ENCODE data around the gene GEMIN4. TPM values are rescaled to one million over a fixed set of nuclear protein-coding genes. Genes with fewer than 3 reads are reported as not detected.

The GEMIN4 gene
- 6.4 TPM for polyA plus RNA-seq (2013, experiment 1 of 2)
- polyA plus RNA-seq (2013, experiment 2 of 2), result 6.6 TPM

GRCh38 chr17:752002-752619 is at the start of gene GEMIN4:
TSS of gene GEMIN4 (minus strand) at chr17:752264. CDS start at chr17:752142, 122 bp downstream.
- Histone ChIP-seq H2AFZ (ENCODE audit: low read depth, low read length) (peak within 1 kb of the TSS; percentile 97), H2BK5ac (ENCODE audit: low read depth, low read length, poor library complexity, severe bottlenecking) (peak within 1 kb of the TSS; percentile 24), H2BK120ac (ENCODE audit: low read depth, low read length) (peak within 1 kb of the TSS; percentile 22), H3K9ac (ENCODE audit: low read length) (peak within 1 kb of the TSS; percentile 92), H3K79me1 (replicated peaks; ENCODE audit: low read length, poor library complexity, severe bottlenecking) (peaks cover 23% of the 10 kb centered on the region), H3K27ac (ENCODE audit: low read length, poor library complexity, severe bottlenecking) (no peak within 1 kb of the TSS), H2BK15ac (ENCODE audit: low read depth, poor library complexity, severe bottlenecking) (peak within 1 kb of the TSS; percentile 73), H3K14ac (ENCODE audit: low read length in 2 of 2) (peak within 1 kb of the TSS in 1 of 2 experiments; percentile 96), H3K4me2 (ENCODE audit: low read length, poor library complexity, severe bottlenecking) (peak within 1 kb of the TSS; percentile 98), H3K4ac (ENCODE audit: low read depth in 1 of 2, low read length in 2 of 2) (peak within 1 kb of the TSS; percentile 77 to 96), H2BK12ac (ENCODE audit: low read length in 2 of 2) (peak within 1 kb of the TSS in 1 of 2 experiments; percentile 34), H3K27me3 (ENCODE audit: control insufficient read depth in 1 of 2, insufficient read depth in 1 of 2, low read length in 2 of 2) (no peaks in the 10 kb centered on the region), H3K23ac (ENCODE audit: low read length in 2 of 2) (peak within 1 kb of the TSS in 1 of 2 experiments; percentile 90), H3K9me3 (ENCODE audit: control insufficient read depth, low read length) (no peaks in the 10 kb centered on the region), H4K8ac (ENCODE audit: low read length) (peak within 1 kb of the TSS; percentile 96), H4K91ac (ENCODE audit: low read length) (peak within 1 kb of the TSS; percentile 84), H3K18ac (ENCODE audit: low read depth in 1 of 2, low read length in 2 of 2) (peak within 1 kb of the TSS; percentile 89 to 94), H2AK5ac (ENCODE audit: low read length, severe bottlenecking) (no peak within 1 kb of the TSS), H3K4me1 (ENCODE audit: control insufficient read depth, insufficient read depth, low read depth, low read length) (peaks cover 15% of the 10 kb centered on the region), H3K36me3 (ENCODE audit: control insufficient read depth in 1 of 2, insufficient read depth in 2 of 2, low read depth in 1 of 2, low read length in 2 of 2) (peaks cover 18 to 24% of the 10 kb centered on the region in 2 experiments), H3K4me3 (ENCODE audit: insufficient read depth in 1 of 2, low read depth in 1 of 2, low read length in 2 of 2) (peak within 1 kb of the TSS; percentile 92 to 96)
- WGBS, result 1% methylated on average over 59 of the region's 87 CpGs
- DNase-seq, result peak; percentile 83

GRCh38 chr17:801660-802059 is 49.6 kb upstream of the GEMIN4 start:
- H4K8ac ChIP-seq (ENCODE audit: low read length), result peak overlapping the region; percentile 64
- DNase-seq, result peak; percentile 21
- no peak overlapping the region for H2AK5ac ChIP-seq (ENCODE audit: low read length, severe bottlenecking)
- no peak overlapping the region for H3K4ac ChIP-seq (ENCODE audit: low read depth in 1 of 2, low read length in 2 of 2)
- no peak overlapping the region for H2BK5ac ChIP-seq (ENCODE audit: low read depth, low read length, poor library complexity, severe bottlenecking)
- no peak overlapping the region for H3K14ac ChIP-seq (ENCODE audit: low read length in 2 of 2)
- H2AFZ ChIP-seq (ENCODE audit: low read depth, low read length), result no peak overlapping the region
- 73% methylated on average over 6 of the region's 6 CpGs for WGBS
- no peak overlapping the region for H3K23ac ChIP-seq (ENCODE audit: low read length in 2 of 2)
- H4K91ac ChIP-seq (ENCODE audit: low read length), result no peak overlapping the region
- H3K79me1 ChIP-seq (replicated peaks; ENCODE audit: low read length, poor library complexity, severe bottlenecking), result peaks cover 25% of the 10 kb centered on the region
- peaks cover 0 to 4% of the 10 kb centered on the region in 2 experiments for H3K27me3 ChIP-seq (ENCODE audit: control insufficient read depth in 1 of 2, insufficient read depth in 1 of 2, low read length in 2 of 2)
- H3K4me2 ChIP-seq (ENCODE audit: low read length, poor library complexity, severe bottlenecking), result no peak overlapping the region
- H3K4me3 ChIP-seq (ENCODE audit: insufficient read depth in 1 of 2, low read depth in 1 of 2, low read length in 2 of 2), result no peak overlapping the region
- no peak overlapping the region for H3K9ac ChIP-seq (ENCODE audit: low read length)
- H2BK12ac ChIP-seq (ENCODE audit: low read length in 2 of 2), result no peak overlapping the region
- no peak overlapping the region for H2BK15ac ChIP-seq (ENCODE audit: low read depth, poor library complexity, severe bottlenecking)
- H3K27ac ChIP-seq (ENCODE audit: low read length, poor library complexity, severe bottlenecking), result peak overlapping the region; percentile 53
- H2BK120ac ChIP-seq (ENCODE audit: low read depth, low read length), result no peak overlapping the region
- H3K9me3 ChIP-seq (ENCODE audit: control insufficient read depth, low read length), result no peaks in the 10 kb centered on the region
- H3K36me3 ChIP-seq (ENCODE audit: control insufficient read depth in 1 of 2, insufficient read depth in 2 of 2, low read depth in 1 of 2, low read length in 2 of 2), result peaks cover 0 to 72% of the 10 kb centered on the region in 2 experiments
- H3K4me1 ChIP-seq (ENCODE audit: control insufficient read depth, insufficient read depth, low read depth, low read length), result peaks cover 33% of the 10 kb centered on the region
- no peak overlapping the region for H3K18ac ChIP-seq (ENCODE audit: low read depth in 1 of 2, low read length in 2 of 2)

- Histone ChIP-seq H3K9ac (ENCODE audit: low read length) (no peak overlapping the region), H3K4me2 (ENCODE audit: low read length, poor library complexity, severe bottlenecking) (no peak overlapping the region), H3K27me3 (ENCODE audit: control insufficient read depth in 1 of 2, insufficient read depth in 1 of 2, low read length in 2 of 2) (peaks cover 0 to 3% of the 10 kb centered on the region in 2 experiments), H2BK12ac (ENCODE audit: low read length in 2 of 2) (no peak overlapping the region), H3K4me3 (ENCODE audit: insufficient read depth in 1 of 2, low read depth in 1 of 2, low read length in 2 of 2) (no peak overlapping the region), H3K36me3 (ENCODE audit: control insufficient read depth in 1 of 2, insufficient read depth in 2 of 2, low read depth in 1 of 2, low read length in 2 of 2) (peaks cover 0 to 77% of the 10 kb centered on the region in 2 experiments), H2AK5ac (ENCODE audit: low read length, severe bottlenecking) (peak overlapping the region; percentile 1), H2BK15ac (ENCODE audit: low read depth, poor library complexity, severe bottlenecking) (no peak overlapping the region), H3K9me3 (ENCODE audit: control insufficient read depth, low read length) (no peaks in the 10 kb centered on the region), H4K91ac (ENCODE audit: low read length) (no peak overlapping the region), H2BK5ac (ENCODE audit: low read depth, low read length, poor library complexity, severe bottlenecking) (no peak overlapping the region), H3K4me1 (ENCODE audit: control insufficient read depth, insufficient read depth, low read depth, low read length) (peaks cover 33% of the 10 kb centered on the region), H3K27ac (ENCODE audit: low read length, poor library complexity, severe bottlenecking) (no peak overlapping the region), H2AFZ (ENCODE audit: low read depth, low read length) (no peak overlapping the region), H4K8ac (ENCODE audit: low read length) (no peak overlapping the region), H3K23ac (ENCODE audit: low read length in 2 of 2) (no peak overlapping the region), H3K79me1 (replicated peaks; ENCODE audit: low read length, poor library complexity, severe bottlenecking) (peaks cover 25% of the 10 kb centered on the region), H2BK120ac (ENCODE audit: low read depth, low read length) (no peak overlapping the region), H3K4ac (ENCODE audit: low read depth in 1 of 2, low read length in 2 of 2) (no peak overlapping the region), H3K18ac (ENCODE audit: low read depth in 1 of 2, low read length in 2 of 2) (no peak overlapping the region), H3K14ac (ENCODE audit: low read length in 2 of 2) (no peak overlapping the region)
- DNase-seq, result no peak
- WGBS, result 95% methylated on average over 39 of the region's 39 CpGs
Observed at GRCh38 chr17:800446-801242, 48.6 kb upstream of the GEMIN4 start.

- no peak overlapping the region for H2AFZ ChIP-seq (ENCODE audit: low read depth, low read length)
- no peak overlapping the region for H3K18ac ChIP-seq (ENCODE audit: low read depth in 1 of 2, low read length in 2 of 2)
- peaks cover 15% of the 10 kb centered on the region for H3K79me1 ChIP-seq (replicated peaks; ENCODE audit: low read length, poor library complexity, severe bottlenecking)
- H3K27me3 ChIP-seq (ENCODE audit: control insufficient read depth in 1 of 2, insufficient read depth in 1 of 2, low read length in 2 of 2), result peaks cover 0 to 3% of the 10 kb centered on the region in 2 experiments
- no peak overlapping the region for H2AK5ac ChIP-seq (ENCODE audit: low read length, severe bottlenecking)
- no peak overlapping the region for H2BK15ac ChIP-seq (ENCODE audit: low read depth, poor library complexity, severe bottlenecking)
- H3K14ac ChIP-seq (ENCODE audit: low read length in 2 of 2), result no peak overlapping the region
- H3K4me1 ChIP-seq (ENCODE audit: control insufficient read depth, insufficient read depth, low read depth, low read length), result peaks cover 30% of the 10 kb centered on the region
- no peak overlapping the region for H2BK12ac ChIP-seq (ENCODE audit: low read length in 2 of 2)
- no peak overlapping the region for H3K4ac ChIP-seq (ENCODE audit: low read depth in 1 of 2, low read length in 2 of 2)
- H4K8ac ChIP-seq (ENCODE audit: low read length), result no peak overlapping the region
- no peak overlapping the region for H3K27ac ChIP-seq (ENCODE audit: low read length, poor library complexity, severe bottlenecking)
- 97% methylated on average over 11 of the region's 11 CpGs for WGBS
- H3K4me2 ChIP-seq (ENCODE audit: low read length, poor library complexity, severe bottlenecking), result no peak overlapping the region
- no peak overlapping the region for H3K23ac ChIP-seq (ENCODE audit: low read length in 2 of 2)
- no peak overlapping the region for H3K4me3 ChIP-seq (ENCODE audit: insufficient read depth in 1 of 2, low read depth in 1 of 2, low read length in 2 of 2)
- no peaks in the 10 kb centered on the region for H3K9me3 ChIP-seq (ENCODE audit: control insufficient read depth, low read length)
- H2BK120ac ChIP-seq (ENCODE audit: low read depth, low read length), result no peak overlapping the region
- no peak overlapping the region for H2BK5ac ChIP-seq (ENCODE audit: low read depth, low read length, poor library complexity, severe bottlenecking)
- H4K91ac ChIP-seq (ENCODE audit: low read length), result no peak overlapping the region
- DNase-seq, result no peak
- no peak overlapping the region for H3K9ac ChIP-seq (ENCODE audit: low read length)
- peaks cover 0 to 71% of the 10 kb centered on the region in 2 experiments for H3K36me3 ChIP-seq (ENCODE audit: control insufficient read depth in 1 of 2, insufficient read depth in 2 of 2, low read depth in 1 of 2, low read length in 2 of 2)
Observed at GRCh38 chr17:799261-799660, 47.2 kb upstream of the GEMIN4 start.
